Muscle layer of colon (tissue), 2 donors: ENCODE data around the gene BTBD7.

ENCODE experiments used
- H3K27ac ChIP-seq: one replicate; pipeline ENCODE4 v1.7.0; 2013; ENCODE audit warnings: low read depth, mild to moderate bottlenecking, low read length, moderate library complexity
- H3K27me3 ChIP-seq, 2 donors: one replicate each; pipeline ENCODE4 v1.7.0; 2013; ENCODE audit warnings: low read length in 2 of 2, mild to moderate bottlenecking in 2 of 2; ENCODE audit not compliant: insufficient read depth in 2 of 2, control insufficient read depth in 1 of 2
- H3K36me3 ChIP-seq: one replicate; pipeline ENCODE4 v1.7.0; 2013; ENCODE audit warnings: mild to moderate bottlenecking, low read length; ENCODE audit not compliant: insufficient read depth
- H3K4me1 ChIP-seq: one replicate; pipeline ENCODE4 v1.7.0; 2013; ENCODE audit warnings: mild to moderate bottlenecking, low read length; ENCODE audit not compliant: insufficient read depth
- H3K4me3 ChIP-seq, 2 donors: one replicate each; pipeline ENCODE4 v1.7.0; 2013; ENCODE audit warnings: low read length in 2 of 2, low read depth in 1 of 2, mild to moderate bottlenecking in 1 of 2, moderate library complexity in 1 of 2
- H3K9ac ChIP-seq: one replicate; pipeline ENCODE4 v1.7.0; 2013; ENCODE audit warnings: low read length
- H3K9me3 ChIP-seq: one replicate; pipeline ENCODE4 v1.7.0; 2013; ENCODE audit warnings: mild to moderate bottlenecking, low read length
- donor health status: abdominal sarcoma.
- donor health status: Adenocarcinoma of cecum.

BTBD7 gene

DNA sequence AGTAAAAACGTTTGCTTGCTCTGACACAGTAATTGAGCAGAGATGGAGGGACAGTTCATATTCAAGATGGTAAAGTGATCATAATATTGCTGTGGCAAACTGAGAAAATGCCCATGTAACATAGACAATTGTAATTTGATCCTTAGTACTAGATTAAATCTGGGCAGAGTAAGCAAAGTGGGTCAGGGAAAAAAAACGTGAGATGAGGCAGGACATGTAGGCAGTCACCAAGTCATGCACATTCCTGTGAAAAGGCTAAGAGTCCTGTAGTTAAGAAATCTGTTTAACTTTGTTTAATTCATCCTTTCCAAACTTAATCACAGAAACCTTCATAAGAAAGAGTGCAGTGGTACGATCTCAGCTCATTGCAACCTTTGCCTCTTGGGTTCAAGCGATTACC is 16.1 kb downstream of the BTBD7 start:
- Histone ChIP-seq H3K36me3 (no peaks in the 10 kb centered on the region), H3K4me1 (peaks cover 32% of the 10 kb centered on the region), H3K9ac (no peak overlapping the region), H3K27ac (no peak overlapping the region), H3K9me3 (no peaks in the 10 kb centered on the region), H3K4me3 (no peak overlapping the region), H3K27me3 (no peaks in the 10 kb centered on the region)

GRCh38 chr14:93315575-93315974 is 17.3 kb downstream of the BTBD7 start:
- Histone ChIP-seq H3K36me3 (no peaks in the 10 kb centered on the region), H3K4me3 (no peak overlapping the region), H3K4me1 (peaks cover 32% of the 10 kb centered on the region), H3K27ac (no peak overlapping the region), H3K9me3 (no peaks in the 10 kb centered on the region), H3K27me3 (no peaks in the 10 kb centered on the region), H3K9ac (no peak overlapping the region)

DNA sequence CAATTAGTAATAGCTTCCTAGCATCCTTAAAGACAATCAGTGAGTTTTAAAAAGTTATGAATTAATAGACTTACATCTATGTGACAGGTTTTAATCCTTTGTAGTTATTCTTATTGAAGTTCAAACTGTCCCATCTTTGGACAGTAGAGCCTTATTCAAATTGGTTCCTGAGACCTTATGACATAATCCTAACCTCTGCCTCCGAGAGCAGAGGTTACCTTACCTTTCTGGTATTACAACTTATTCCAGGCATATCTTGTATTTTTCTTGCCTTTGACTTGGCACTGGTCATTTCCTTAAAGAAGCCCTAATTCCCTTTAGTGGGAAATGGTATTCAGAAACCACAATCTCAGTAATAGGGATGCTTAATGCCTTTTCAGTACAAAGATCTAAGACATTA is 21.8 kb downstream of the BTBD7 start:
- Histone ChIP-seq H3K27me3 (no peaks in the 10 kb centered on the region), H3K36me3 (no peaks in the 10 kb centered on the region), H3K9ac (no peak overlapping the region), H3K4me1 (peaks cover 21% of the 10 kb centered on the region), H3K4me3 (no peak overlapping the region), H3K27ac (no peak overlapping the region), H3K9me3 (no peaks in the 10 kb centered on the region)

DNA sequence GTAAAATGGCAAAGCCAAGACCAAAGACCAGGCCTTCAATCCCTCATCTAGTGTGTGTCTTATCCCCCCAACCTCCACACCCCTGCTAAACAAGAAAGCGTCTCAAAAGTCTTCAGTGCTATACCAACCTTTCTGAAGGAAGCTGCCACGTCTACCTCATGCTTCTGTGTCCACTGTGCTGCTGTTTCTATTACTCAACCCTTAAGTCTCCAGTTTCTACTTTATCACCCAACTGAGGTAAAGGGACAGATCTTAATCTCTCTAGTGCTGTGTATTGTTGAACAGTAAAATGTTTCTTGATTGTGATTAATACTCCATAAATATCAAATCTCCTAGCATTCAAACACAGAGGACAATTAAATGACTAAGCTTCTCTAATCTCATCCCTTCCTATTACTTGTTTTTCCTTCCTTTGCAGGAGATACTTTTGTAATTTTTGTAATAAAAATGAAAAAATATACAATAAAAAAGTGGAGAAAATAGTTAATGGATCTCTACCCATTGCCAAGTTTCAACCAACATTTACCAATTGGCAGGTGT is 23.3 kb downstream of the BTBD7 start:
- no peak overlapping the region for H3K9ac ChIP-seq
- H3K9me3 ChIP-seq = no peaks in the 10 kb centered on the region
- no peak overlapping the region for H3K4me3 ChIP-seq
- H3K27ac ChIP-seq = no peak overlapping the region
- peaks cover 35% of the 10 kb centered on the region for H3K4me1 ChIP-seq
- no peaks in the 10 kb centered on the region for H3K27me3 ChIP-seq
- no peaks in the 10 kb centered on the region for H3K36me3 ChIP-seq

- peaks cover 37% of the 10 kb centered on the region for H3K4me1 ChIP-seq
- no peak overlapping the region for H3K9ac ChIP-seq
- H3K27ac ChIP-seq = no peak overlapping the region
Observed at GRCh38 chr14:93308686-93309345, 24.0 kb downstream of the BTBD7 start.

DNA sequence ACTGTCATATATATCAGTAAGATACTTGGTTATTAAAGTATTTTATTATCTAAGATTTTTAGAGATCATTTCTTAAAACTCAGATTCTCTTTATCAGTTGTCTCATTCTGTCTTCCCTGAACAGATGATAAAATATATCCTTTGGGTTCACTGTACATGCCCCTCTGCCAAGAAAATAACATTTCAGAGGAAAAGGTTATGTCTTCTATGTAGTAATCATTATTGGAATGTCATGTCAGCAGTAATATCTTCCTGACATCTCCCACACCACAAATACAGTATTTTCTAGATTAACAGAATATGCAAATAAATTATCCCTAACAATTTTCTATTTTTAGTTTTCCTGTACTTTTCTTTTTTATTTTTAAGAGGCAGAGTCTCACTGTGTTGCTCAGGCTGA is 26.0 kb downstream of the BTBD7 start:
- H3K9me3 ChIP-seq = no peaks in the 10 kb centered on the region
- no peak overlapping the region for H3K27ac ChIP-seq
- no peaks in the 10 kb centered on the region for H3K36me3 ChIP-seq
- H3K27me3 ChIP-seq = no peaks in the 10 kb centered on the region
- peaks cover 34% of the 10 kb centered on the region for H3K4me1 ChIP-seq
- no peak overlapping the region for H3K4me3 ChIP-seq
- H3K9ac ChIP-seq = no peak overlapping the region

More at GRCh38 chr14:93308686-93309345, 24.0 kb downstream of the BTBD7 start:
- Histone ChIP-seq H3K9me3 (no peaks in the 10 kb centered on the region), H3K27me3 (no peaks in the 10 kb centered on the region), H3K36me3 (no peaks in the 10 kb centered on the region), H3K4me3 (no peak overlapping the region)

DNA sequence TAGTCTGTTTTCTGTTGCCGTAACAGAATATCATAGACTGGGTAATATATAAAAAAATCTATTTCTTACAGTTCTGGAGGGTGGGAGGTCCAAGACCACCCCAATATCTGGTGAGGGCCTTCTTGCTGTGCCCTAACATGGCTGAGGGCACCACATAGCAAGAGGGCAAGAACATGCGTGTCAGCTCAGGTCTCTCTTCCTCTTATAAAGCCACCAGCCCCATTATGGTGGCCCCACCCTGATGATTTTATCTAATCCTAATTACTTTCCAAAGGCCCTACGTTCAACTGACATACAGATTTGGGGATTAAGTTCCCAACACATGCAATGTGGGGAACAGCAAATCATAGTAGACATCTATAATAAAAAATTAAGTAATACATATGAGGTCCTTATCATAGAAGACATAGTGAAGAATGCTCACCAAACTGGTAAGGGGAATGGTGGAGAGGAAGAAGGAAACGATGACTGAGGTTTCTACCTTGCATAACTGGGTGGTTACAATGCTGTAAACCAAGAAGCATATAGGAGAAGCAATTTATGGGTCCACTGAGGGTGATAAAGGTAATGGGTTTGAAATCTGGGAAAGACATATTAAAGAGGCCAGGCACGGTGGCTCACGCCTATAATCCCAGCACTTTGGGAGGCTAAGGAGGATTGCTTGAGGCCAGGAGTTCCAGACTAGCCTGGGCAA is 27.0 kb downstream of the BTBD7 start:
- peaks cover 34% of the 10 kb centered on the region for H3K4me1 ChIP-seq
- H3K9ac ChIP-seq = no peak overlapping the region
- no peak overlapping the region for H3K27ac ChIP-seq
- no peaks in the 10 kb centered on the region for H3K27me3 ChIP-seq
- no peak overlapping the region for H3K4me3 ChIP-seq
- H3K9me3 ChIP-seq = no peaks in the 10 kb centered on the region
- H3K36me3 ChIP-seq = no peaks in the 10 kb centered on the region

DNA sequence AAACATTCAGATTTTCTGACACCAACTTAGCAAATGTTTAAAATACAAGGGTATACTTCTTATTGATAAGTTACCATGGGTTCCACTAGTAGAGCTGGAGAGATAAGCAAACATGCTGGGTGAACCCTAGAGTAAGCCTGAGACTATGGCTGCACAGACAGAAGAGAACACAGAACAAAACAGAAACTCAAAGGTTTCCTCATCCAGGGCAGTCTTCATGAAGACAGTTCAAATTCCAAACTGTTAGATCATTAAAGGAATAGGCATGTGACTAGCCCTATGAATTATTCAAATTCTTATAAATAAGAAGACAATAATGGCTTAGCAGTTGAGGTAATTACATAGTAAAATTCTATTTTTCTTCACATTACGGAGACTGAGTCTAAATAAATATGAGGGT is 28.1 kb downstream of the BTBD7 start:
- H3K4me3 ChIP-seq = no peak overlapping the region
- H3K27ac ChIP-seq = no peak overlapping the region
- H3K9me3 ChIP-seq = no peaks in the 10 kb centered on the region
- no peaks in the 10 kb centered on the region for H3K27me3 ChIP-seq
- H3K4me1 ChIP-seq = peaks cover 28% of the 10 kb centered on the region
- H3K9ac ChIP-seq = no peak overlapping the region
- H3K36me3 ChIP-seq = no peaks in the 10 kb centered on the region

DNA sequence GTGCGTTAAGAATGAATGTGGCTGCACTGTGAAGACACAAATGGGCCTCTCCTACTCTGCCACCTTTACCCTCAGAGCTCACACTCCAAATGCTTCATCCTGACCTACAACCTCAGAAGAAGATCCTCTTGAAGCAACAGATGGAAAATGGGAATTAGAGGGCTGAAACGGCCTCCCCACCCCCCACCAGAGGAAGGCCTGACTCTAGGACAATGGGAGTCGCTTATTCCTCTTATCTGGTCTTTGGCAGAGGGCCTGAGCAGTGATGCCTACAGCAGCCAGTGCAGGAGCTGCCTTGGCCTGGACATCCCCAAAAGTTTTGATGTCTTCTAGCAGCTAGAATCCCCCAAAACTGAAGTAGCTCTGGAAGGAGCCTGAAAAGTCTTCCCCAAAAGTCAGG is 29.2 kb downstream of the BTBD7 start:
- H3K9me3 ChIP-seq = no peaks in the 10 kb centered on the region
- H3K4me3 ChIP-seq = no peak overlapping the region
- H3K9ac ChIP-seq = no peak overlapping the region
- H3K27ac ChIP-seq = no peak overlapping the region
- H3K4me1 ChIP-seq = peaks cover 30% of the 10 kb centered on the region
- H3K27me3 ChIP-seq = no peaks in the 10 kb centered on the region
- no peaks in the 10 kb centered on the region for H3K36me3 ChIP-seq

DNA sequence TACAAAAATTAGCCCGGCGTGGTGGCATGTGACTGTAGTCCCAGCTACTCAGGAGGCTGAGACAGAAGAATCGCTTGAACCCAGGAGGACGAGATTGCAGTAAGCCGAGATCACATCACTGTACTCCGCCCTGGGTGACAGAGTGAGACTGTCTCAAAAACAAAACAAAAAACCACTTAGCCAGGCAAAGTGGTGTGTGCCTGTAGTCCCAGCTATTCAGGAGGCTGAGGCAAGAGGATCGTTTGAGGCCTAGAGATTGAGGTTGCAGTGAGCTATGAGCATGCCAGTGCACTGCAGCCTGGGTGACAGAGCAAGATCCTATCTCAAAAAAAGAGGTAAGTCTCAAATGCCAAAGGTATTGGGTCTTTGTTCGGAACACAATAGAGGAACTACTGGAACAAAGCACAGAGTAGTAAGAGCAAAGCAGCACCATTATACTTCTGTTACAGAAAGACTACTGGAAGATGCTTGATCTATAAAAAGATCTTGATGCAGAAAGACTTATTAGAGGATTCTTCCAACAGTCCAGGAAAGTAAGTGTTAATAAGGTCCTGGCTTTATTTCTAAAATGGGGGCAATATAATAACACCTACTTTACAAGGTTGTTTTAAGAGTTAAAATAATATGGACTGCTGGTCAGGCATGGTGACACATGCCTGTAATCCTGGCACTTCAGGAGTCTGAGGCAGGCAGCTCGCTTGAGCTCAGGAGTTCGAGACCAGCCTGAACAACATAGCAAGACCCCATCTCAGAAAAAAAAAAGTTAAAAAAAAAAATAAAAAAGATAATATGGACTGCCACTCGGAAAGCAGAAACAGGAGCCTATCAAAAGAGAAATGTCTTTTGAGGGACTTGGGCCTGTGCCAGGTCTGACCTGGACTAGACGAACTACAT is 29.9 kb downstream of the BTBD7 start:
- Histone ChIP-seq H3K36me3 (no peaks in the 10 kb centered on the region), H3K27ac (no peak overlapping the region), H3K9ac (no peak overlapping the region), H3K4me3 (no peak overlapping the region), H3K9me3 (no peaks in the 10 kb centered on the region), H3K4me1 (peaks cover 30% of the 10 kb centered on the region), H3K27me3 (no peaks in the 10 kb centered on the region)

DNA sequence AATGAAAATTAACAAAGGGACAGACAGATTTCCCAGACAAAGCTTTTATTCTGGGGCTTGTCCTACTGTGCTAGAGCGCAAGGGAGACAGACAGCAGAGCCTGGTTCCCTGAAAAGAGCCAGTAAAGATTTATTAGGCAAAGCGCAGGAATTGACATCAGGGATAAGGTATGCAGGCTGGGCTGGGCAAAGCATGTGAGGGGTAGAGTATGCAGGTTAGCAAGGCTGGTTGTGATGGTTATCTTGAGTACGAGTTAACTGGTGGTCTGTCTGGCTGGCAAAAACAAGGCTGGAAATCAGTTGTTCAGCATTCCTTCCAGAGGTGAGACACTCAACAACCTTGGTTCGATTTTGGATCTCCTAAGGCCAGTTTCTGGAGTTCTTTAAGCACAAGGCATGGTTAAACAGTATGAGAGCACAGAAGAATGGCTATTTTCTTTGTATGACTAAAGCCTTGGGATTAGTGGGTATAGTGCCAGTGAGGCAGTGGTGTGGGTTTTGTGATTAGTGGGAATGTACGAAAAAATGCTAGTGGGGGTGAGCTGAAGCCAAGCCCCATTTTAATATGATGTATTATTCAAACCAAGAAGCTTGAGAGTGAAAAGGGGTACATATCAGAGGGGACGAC is 30.9 kb downstream of the BTBD7 start:
- Histone ChIP-seq H3K27me3 (no peaks in the 10 kb centered on the region), H3K4me3 (no peak overlapping the region), H3K9ac (no peak overlapping the region), H3K4me1 (peaks cover 23% of the 10 kb centered on the region), H3K36me3 (no peaks in the 10 kb centered on the region), H3K27ac (no peak overlapping the region), H3K9me3 (no peaks in the 10 kb centered on the region)
